PC-9 (cell line): Measurements from ENCODE around the gene CENPP. TPM values are rescaled to one million over a fixed set of nuclear protein-coding genes. Genes with fewer than 3 reads are reported as not detected.

Experiments
- BruUV-seq: library from RNA; stranded (reverse); fragments of 400-500 nt; replicated peaks from 2 replicates; lab custom pipeline; 2021; lab: Mats Ljungman, UMichigan
- CTCF ChIA-PET: fragments of 300-600 bp; sonication (Branson Sonifier 250); formaldehyde crosslinking; loops from one replicate; lab custom pipeline; 2022; ENCODE audit warnings: antibody characterized with exemption; lab: Charles Lee
- POLR2A ChIA-PET: fragments of 300-600 bp; sonication (Branson Sonifier 250); formaldehyde crosslinking; loops from one replicate; lab custom pipeline; 2022; ENCODE audit warnings: antibody characterized with exemption; ENCODE audit not compliant: unreplicated experiment; lab: Charles Lee
- DNase-seq, 2 experiments: peaks; one replicate each; pipeline versions ENCODE4 v3.0.0 to v3.0.0-alpha.2; 2015 to 2022; ENCODE audit warnings: mixed read lengths in 1 of 2
- H2AFZ ChIP-seq: fragments of 200-600 bp; sonication (generic); 2 replicates; pipeline ENCODE4 v1.8.1; 2017; ENCODE audit warnings: antibody characterized with exemption
- H3F3A ChIP-seq: fragments of 200-600 bp; sonication (generic); 2 replicates; pipeline ENCODE4 v1.8.1; 2017; ENCODE audit warnings: antibody characterized with exemption, mild to moderate bottlenecking, low read depth; ENCODE audit not compliant: insufficient read depth
- H3K27ac ChIP-seq: fragments of 200-600 bp; sonication (generic); 2 replicates; pipeline ENCODE4 v1.6.1; 2016; ENCODE audit warnings: mixed run types
- H3K27me3 ChIP-seq: fragments of 200-600 bp; sonication (generic); 2 replicates; pipeline ENCODE4 v1.6.1; 2016; ENCODE audit warnings: low read depth, mixed run types; ENCODE audit not compliant: insufficient read depth
- H3K36me3 ChIP-seq: fragments of 200-600 bp; sonication (generic); 2 replicates; pipeline ENCODE4 v1.6.1; 2016; ENCODE audit warnings: low read depth, mixed run types
- H3K4me1 ChIP-seq: fragments of 200-600 bp; sonication (generic); replicated peaks from 2 replicates; pipeline ENCODE4 v1.6.1; 2016; ENCODE audit warnings: mixed run types; ENCODE audit not compliant: insufficient read depth
- H3K4me2 ChIP-seq: fragments of 200-600 bp; sonication (generic); 2 replicates; pipeline ENCODE4 v1.6.1; 2017; ENCODE audit warnings: mixed run types
- H3K4me3 ChIP-seq: fragments of 200-600 bp; sonication (generic); 2 replicates; pipeline ENCODE4 v1.6.1; 2016; ENCODE audit warnings: mixed run types
- H3K79me2 ChIP-seq: fragments of 200-600 bp; sonication (generic); 2 replicates; pipeline ENCODE4 v1.6.1; 2017; ENCODE audit warnings: low read depth, mixed run types
- H3K9me2 ChIP-seq: fragments of 200-600 bp; sonication (generic); 2 replicates; pipeline ENCODE4 v1.8.1; 2017; ENCODE audit warnings: mild to moderate bottlenecking; ENCODE audit not compliant: insufficient read depth
- H3K9me3 ChIP-seq: fragments of 200-600 bp; sonication (generic); 2 replicates; pipeline ENCODE4 v1.8.1; 2016; ENCODE audit warnings: low read depth; ENCODE audit not compliant: insufficient read depth
- H4K20me1 ChIP-seq: fragments of 200-600 bp; sonication (generic); 2 replicates; pipeline ENCODE4 v1.8.1; 2017; ENCODE audit not compliant: insufficient read depth
- CTCF ChIP-seq: fragments of 200-600 bp; sonication (generic); conservative IDR thresholded peaks from 2 replicates; pipeline ENCODE4 v1.6.1; 2017; ENCODE audit warnings: mixed run types, antibody characterized with exemption, mild to moderate bottlenecking, moderate library complexity
- EZH2 ChIP-seq: fragments of 200-600 bp; sonication (generic); IDR thresholded peaks from 2 replicates; pipeline ENCODE4 v1.8.0; 2017; ENCODE audit warnings: antibody characterized with exemption, low read depth
- intact Hi-C: fragments of 100-400 bp; cut with micrococcal nuclease; formaldehyde crosslinking; loops from one replicate; pipeline ENCODE4 v1.10.0; 2022; ENCODE audit not compliant: unreplicated experiment
- total RNA-seq: library from RNA; stranded (reverse); gene quantifications from 2 replicates; pipeline ENCODE4 v1.2.3, GENCODE V29; 2021

Gene CENPP
- total RNA-seq, 1 experiment from 2014 or later, result 10.0 TPM

DNA sequence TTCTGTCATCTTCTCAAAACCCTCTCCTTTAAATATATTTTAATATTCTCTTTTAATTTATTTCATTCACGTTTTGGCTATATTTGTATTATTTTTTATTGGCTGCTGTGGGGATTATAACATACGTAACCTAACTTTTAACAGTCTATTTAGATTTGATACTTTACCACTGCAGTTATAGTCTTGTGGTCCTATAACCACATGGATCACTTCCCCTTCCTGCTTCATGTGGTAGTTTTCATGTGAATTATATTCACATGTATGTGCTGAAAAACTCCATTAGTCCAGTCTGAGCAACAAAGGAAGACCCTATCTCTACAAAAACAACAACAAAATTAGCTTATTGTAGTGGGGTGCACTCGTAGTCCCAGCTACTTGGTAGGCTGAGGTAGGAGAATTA lies 34.3 kb downstream of the CENPP start:
- ChIA-PET POLR2A (no interaction called here), CTCF (interaction anchor here (0.6 kb wide), 1 partner anchor 413 kb away, joined by 16 read pairs; no protein-coding TSS in a partner anchor)
- TF ChIP-seq EZH2 (no peak), CTCF (no peak)
- no peaks in the 10 kb centered on the region for H3K79me2 ChIP-seq
- no peaks in the 10 kb centered on the region for H4K20me1 ChIP-seq
- no peak for DNase-seq
- H3K9me2 ChIP-seq, result no peaks in the 10 kb centered on the region
- BruUV-seq, result no TSS peak
- no peak overlapping the region for H3K4me2 ChIP-seq
- no peaks in the 10 kb centered on the region for H3F3A ChIP-seq
- no peak overlapping the region for H2AFZ ChIP-seq
- no peak overlapping the region for H3K4me3 ChIP-seq
- H3K27me3 ChIP-seq, result no peaks in the 10 kb centered on the region
- H3K36me3 ChIP-seq, result no peaks in the 10 kb centered on the region
- H3K27ac ChIP-seq, result no peak overlapping the region
- H3K9me3 ChIP-seq, result no peaks in the 10 kb centered on the region
- intact Hi-C loops, result no loop called here
- no peaks in the 10 kb centered on the region for H3K4me1 ChIP-seq

DNA sequence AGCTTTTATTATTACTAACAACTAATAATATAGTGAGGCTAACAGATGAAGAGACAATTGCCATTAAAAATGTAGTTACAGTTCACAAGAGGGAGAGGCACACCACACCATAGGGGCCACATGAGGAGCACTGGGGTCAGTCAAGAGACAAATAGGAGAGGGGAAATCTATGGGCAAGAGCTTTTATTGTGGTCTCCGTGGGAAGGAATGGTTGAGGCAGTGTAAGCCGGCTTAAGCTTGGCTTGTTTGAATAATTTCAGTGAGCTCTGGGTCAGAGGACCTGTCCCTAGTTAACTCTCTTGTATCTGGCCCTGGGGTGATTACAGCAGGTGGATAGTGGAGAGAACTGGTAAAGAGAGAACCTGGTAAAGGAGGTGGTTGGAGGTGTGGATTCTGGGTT lies 43.3 kb downstream of the CENPP start:
- CTCF ChIA-PET, result no interaction called here
- intact Hi-C loops, result no loop called here
- TF ChIP-seq CTCF, result no peak

DNA sequence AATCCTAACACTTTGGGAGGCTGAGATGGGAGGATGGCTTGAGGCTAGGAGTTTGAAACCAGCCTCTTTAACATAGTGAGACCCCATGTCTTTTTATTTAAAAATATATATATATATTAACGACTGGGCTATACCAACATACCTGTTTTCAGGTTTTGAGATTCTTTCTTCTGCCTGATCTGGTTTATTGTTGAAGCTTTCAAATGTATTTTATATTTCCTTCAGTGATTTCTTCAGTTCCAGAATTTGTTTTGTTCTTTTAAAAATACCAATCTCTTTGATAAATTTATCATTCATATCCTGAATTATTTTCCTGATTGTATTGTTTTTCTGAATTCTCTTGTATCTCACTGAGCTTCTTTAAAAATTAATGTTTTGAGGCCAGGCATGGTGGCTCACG lies 47.4 kb downstream of the CENPP start:
- Histone ChIP-seq H3K4me1 (no peaks in the 10 kb centered on the region), H2AFZ (no peak overlapping the region), H3K9me2 (no peaks in the 10 kb centered on the region), H3K27me3 (no peaks in the 10 kb centered on the region), H3K4me3 (no peak overlapping the region), H3K4me2 (no peak overlapping the region), H3F3A (no peaks in the 10 kb centered on the region), H4K20me1 (no peaks in the 10 kb centered on the region), H3K27ac (no peak overlapping the region), H3K9me3 (peaks cover 10% of the 10 kb centered on the region; the same call in 1 of the 2 replicates), H3K79me2 (no peaks in the 10 kb centered on the region), H3K36me3 (no peaks in the 10 kb centered on the region)
- ChIA-PET POLR2A (no interaction called here), CTCF (no interaction called here)
- intact Hi-C loops, result no loop called here
- TF ChIP-seq CTCF, result no peak
- TF ChIP-seq EZH2, result no peak
- DNase-seq, result no peak
- no TSS peak for BruUV-seq

More for the DNA sequence above, 43.3 kb downstream of the CENPP start:
- POLR2A ChIA-PET, result no interaction called here
- Histone ChIP-seq H3K36me3 (no peaks in the 10 kb centered on the region), H2AFZ (no peak overlapping the region), H3K27ac (no peak overlapping the region), H4K20me1 (no peaks in the 10 kb centered on the region), H3F3A (no peaks in the 10 kb centered on the region), H3K4me2 (no peak overlapping the region), H3K79me2 (no peaks in the 10 kb centered on the region), H3K9me2 (no peaks in the 10 kb centered on the region), H3K9me3 (peaks cover 10% of the 10 kb centered on the region; the same call in 1 of the 2 replicates), H3K4me3 (no peak overlapping the region), H3K27me3 (no peaks in the 10 kb centered on the region), H3K4me1 (no peaks in the 10 kb centered on the region)
- DNase-seq, result no peak
- no TSS peak for BruUV-seq
